ENCODE results near the gene SLC9A4.
"Not testable (repeated sequence)": the region's sequence is repeated elsewhere in the genome, so short reads cannot be mapped to it uniquely, and the experiment has no call there.

The SLC9A4 gene

GRCh38 chr2:102550151-102550550 lies 77.1 kb downstream of the SLC9A4 start:
- DNase-seq (ENCODE audit: low read depth), result no peak

- DNase-seq (ENCODE audit: low read depth), result no peak
Observed at GRCh38 chr2:102551329-102552096, 78.5 kb downstream of the SLC9A4 start.

GRCh38 chr2:102553601-102554000 lies 80.6 kb downstream of the SLC9A4 start:
- DNase-seq (ENCODE audit: low read depth), result no peak

GRCh38 chr2:102558463-102558862 lies 85.4 kb downstream of the SLC9A4 start:
- DNase-seq (ENCODE audit: low read depth), result no peak

- DNase-seq (ENCODE audit: low read depth), result not testable (repeated sequence)
Observed at GRCh38 chr2:102562542-102562941, 89.5 kb downstream of the SLC9A4 start.

- DNase-seq (ENCODE audit: low read depth), result no peak
Observed at GRCh38 chr2:102575888-102576287, 102.9 kb downstream of the SLC9A4 start.

- DNase-seq (ENCODE audit: low read depth), result no peak
Observed at GRCh38 chr2:102578376-102578775, 105.3 kb downstream of the SLC9A4 start.

- no peak for DNase-seq (ENCODE audit: low read depth)
Observed at GRCh38 chr2:102581911-102582310, 108.9 kb downstream of the SLC9A4 start.

GRCh38 chr2:102582845-102583244 lies 109.8 kb downstream of the SLC9A4 start:
- no peak for DNase-seq (ENCODE audit: low read depth)
